ENCODE data around the gene MTR.

DNA sequence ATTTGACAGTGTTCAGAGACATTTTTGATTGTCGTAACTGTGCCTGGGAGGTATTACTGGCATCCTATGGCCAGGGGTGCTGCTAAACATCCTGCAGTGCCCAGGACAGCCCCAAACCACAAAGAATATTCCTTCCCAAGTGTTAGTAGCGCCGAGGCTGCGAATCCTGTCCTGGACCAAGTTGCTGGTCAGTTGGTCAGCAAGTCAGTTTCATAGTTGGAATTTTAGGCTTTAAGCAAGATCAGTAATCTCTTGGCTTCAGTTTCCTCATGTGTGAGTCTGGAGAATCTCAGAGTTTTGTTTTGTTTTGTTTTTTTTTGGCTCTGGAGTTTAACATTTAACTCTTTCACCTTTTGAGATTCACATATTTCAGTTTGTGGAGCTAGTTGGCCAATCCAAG, 65.0 kb downstream of the MTR start:
- TF ChIP-seq, protein P1, sequence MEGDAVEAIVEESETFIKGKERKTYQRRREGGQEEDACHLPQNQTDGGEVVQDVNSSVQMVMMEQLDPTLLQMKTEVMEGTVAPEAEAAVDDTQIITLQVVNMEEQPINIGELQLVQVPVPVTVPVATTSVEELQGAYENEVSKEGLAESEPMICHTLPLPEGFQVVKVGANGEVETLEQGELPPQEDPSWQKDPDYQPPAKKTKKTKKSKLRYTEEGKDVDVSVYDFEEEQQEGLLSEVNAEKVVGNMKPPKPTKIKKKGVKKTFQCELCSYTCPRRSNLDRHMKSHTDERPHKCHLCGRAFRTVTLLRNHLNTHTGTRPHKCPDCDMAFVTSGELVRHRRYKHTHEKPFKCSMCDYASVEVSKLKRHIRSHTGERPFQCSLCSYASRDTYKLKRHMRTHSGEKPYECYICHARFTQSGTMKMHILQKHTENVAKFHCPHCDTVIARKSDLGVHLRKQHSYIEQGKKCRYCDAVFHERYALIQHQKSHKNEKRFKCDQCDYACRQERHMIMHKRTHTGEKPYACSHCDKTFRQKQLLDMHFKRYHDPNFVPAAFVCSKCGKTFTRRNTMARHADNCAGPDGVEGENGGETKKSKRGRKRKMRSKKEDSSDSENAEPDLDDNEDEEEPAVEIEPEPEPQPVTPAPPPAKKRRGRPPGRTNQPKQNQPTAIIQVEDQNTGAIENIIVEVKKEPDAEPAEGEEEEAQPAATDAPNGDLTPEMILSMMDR (IDR thresholded peaks at IDR 0.05; ENCODE audit: low read depth, low read length): no peak
- no peak for TF ChIP-seq EZH2phosphoT487 (IDR thresholded peaks at IDR 0.05; ENCODE audit: low read depth)
